Measurements from ENCODE around the gene MPP2. TPM values are rescaled to one million over a fixed set of nuclear protein-coding genes. Genes with fewer than 3 reads are reported as not detected.

The MPP2 gene
- total RNA-seq, 1 donor from 2014 or later = 7.0 TPM

GRCh38 chr17:43882761-43883415 lies 24.4 kb downstream of the MPP2 start:
- no peak for TF ChIP-seq CTCF (IDR thresholded peaks at IDR 0.05)
- peaks cover 3% of the 10 kb centered on the region for H3K4me1 Mint-ChIP-seq (ENCODE audit: low read depth)
- H3K36me3 Mint-ChIP-seq (ENCODE audit: low read depth) = peaks cover 4% of the 10 kb centered on the region
- no peaks in the 10 kb centered on the region for H3K27me3 Mint-ChIP-seq (ENCODE audit: low read depth)
- H3K9me3 Mint-ChIP-seq (ENCODE audit: low read depth) = no peaks in the 10 kb centered on the region
- no peak overlapping the region for H3K4me3 Mint-ChIP-seq (ENCODE audit: unreplicated experiment)
- no peak overlapping the region for H3K27ac Mint-ChIP-seq (ENCODE audit: unreplicated experiment)
- no peak for DNase-seq (ENCODE audit: low spot score)

- no peak overlapping the region for H3K27ac Mint-ChIP-seq (ENCODE audit: unreplicated experiment)
- no peak overlapping the region for H3K4me3 Mint-ChIP-seq (ENCODE audit: unreplicated experiment)
- H3K9me3 Mint-ChIP-seq (ENCODE audit: low read depth) = no peaks in the 10 kb centered on the region
- TF ChIP-seq CTCF (IDR thresholded peaks at IDR 0.05) = no peak
- peaks cover 4% of the 10 kb centered on the region for H3K36me3 Mint-ChIP-seq (ENCODE audit: low read depth)
- no peaks in the 10 kb centered on the region for H3K27me3 Mint-ChIP-seq (ENCODE audit: low read depth)
- DNase-seq (ENCODE audit: low spot score) = no peak
- H3K4me1 Mint-ChIP-seq (ENCODE audit: low read depth) = peaks cover 3% of the 10 kb centered on the region
Measured at GRCh38 chr17:43881758-43882505, 25.4 kb downstream of the MPP2 start.

GRCh38 chr17:43881181-43881580 lies 26.2 kb downstream of the MPP2 start:
- Mint-ChIP-seq H3K27ac (ENCODE audit: unreplicated experiment) (no peak overlapping the region), H3K27me3 (ENCODE audit: low read depth) (no peaks in the 10 kb centered on the region), H3K4me3 (ENCODE audit: unreplicated experiment) (no peak overlapping the region), H3K4me1 (ENCODE audit: low read depth) (peaks cover 3% of the 10 kb centered on the region), H3K36me3 (ENCODE audit: low read depth) (peaks cover 4% of the 10 kb centered on the region), H3K9me3 (ENCODE audit: low read depth) (no peaks in the 10 kb centered on the region)
- DNase-seq (ENCODE audit: low spot score) = no peak
- no peak for TF ChIP-seq CTCF (IDR thresholded peaks at IDR 0.05)

GRCh38 chr17:43880420-43880991 lies 26.8 kb downstream of the MPP2 start:
- Mint-ChIP-seq H3K4me1 (ENCODE audit: low read depth) (peaks cover 3% of the 10 kb centered on the region), H3K27ac (ENCODE audit: unreplicated experiment) (no peak overlapping the region), H3K4me3 (ENCODE audit: unreplicated experiment) (no peak overlapping the region), H3K36me3 (ENCODE audit: low read depth) (peaks cover 4% of the 10 kb centered on the region), H3K9me3 (ENCODE audit: low read depth) (no peaks in the 10 kb centered on the region), H3K27me3 (ENCODE audit: low read depth) (no peaks in the 10 kb centered on the region)
- TF ChIP-seq CTCF (IDR thresholded peaks at IDR 0.05) = peak; percentile 77
- DNase-seq (ENCODE audit: low spot score) = no peak

GRCh38 chr17:43879723-43880419 lies 27.5 kb downstream of the MPP2 start:
- TF ChIP-seq CTCF (IDR thresholded peaks at IDR 0.05) = no peak
- H3K9me3 Mint-ChIP-seq (ENCODE audit: low read depth) = no peaks in the 10 kb centered on the region
- H3K4me1 Mint-ChIP-seq (ENCODE audit: low read depth) = peaks cover 3% of the 10 kb centered on the region
- H3K27me3 Mint-ChIP-seq (ENCODE audit: low read depth) = no peaks in the 10 kb centered on the region
- no peak overlapping the region for H3K27ac Mint-ChIP-seq (ENCODE audit: unreplicated experiment)
- no peak for DNase-seq (ENCODE audit: low spot score)
- H3K4me3 Mint-ChIP-seq (ENCODE audit: unreplicated experiment) = no peak overlapping the region
- H3K36me3 Mint-ChIP-seq (ENCODE audit: low read depth) = peaks cover 4% of the 10 kb centered on the region

Measured in chondrocyte (in vitro differentiated cells).